HepG2 (cell line): ENCODE data around the gene CTXN1. TPM values are rescaled to one million over a fixed set of nuclear protein-coding genes. Genes with fewer than 3 reads are reported as not detected.

ENCODE experiments used
- CBX5 ChIP-seq: sonication (generic); formaldehyde crosslinking; IDR thresholded peaks from 2 replicates; pipeline ENCODE4 v1.4.0; 2020; ENCODE audit warnings: missing genetic modification reagents, borderline replicate concordance
- CREM ChIP-seq, 2 experiments: sonication (generic) in 1 of 2; formaldehyde crosslinking in 1 of 2; IDR thresholded peaks; 2 replicates each; pipeline versions ENCODE4 v1.4.0 to v1.6.1; 2016 to 2020; ENCODE audit warnings: antibody characterized with exemption in 1 of 2, mild to moderate bottlenecking in 1 of 2, missing genetic modification reagents in 1 of 2
- FOXA3 ChIP-seq: IDR thresholded peaks from 2 replicates; pipeline ENCODE4 v1.6.1; 2016; ENCODE audit warnings: missing genetic modification reagents, missing compliant biosample characterization
- MEIS2 ChIP-seq: sonication (generic); formaldehyde crosslinking; IDR thresholded peaks from 2 replicates; pipeline ENCODE4 v1.9.0; 2021; ENCODE audit warnings: mild to moderate bottlenecking, missing genetic modification reagents
- MLLT10 ChIP-seq: sonication (generic); formaldehyde crosslinking; IDR thresholded peaks from 2 replicates; pipeline ENCODE4 v1.4.0; 2020; ENCODE audit warnings: missing genetic modification reagents
- NR2F6 ChIP-seq, 2 experiments: IDR thresholded peaks; 2 replicates each; pipeline ENCODE4 v1.6.1; 2016; ENCODE audit warnings: antibody characterized with exemption in 1 of 2, mild to moderate bottlenecking in 1 of 2
- NRL ChIP-seq: sonication (generic); formaldehyde crosslinking; IDR thresholded peaks from 2 replicates; pipeline ENCODE4 v1.5.0; 2020; ENCODE audit warnings: missing genetic modification reagents, mild to moderate bottlenecking, moderate library complexity, borderline replicate concordance
- SRF ChIP-seq: IDR thresholded peaks from 2 replicates; pipeline ENCODE4 v1.6.1; 2011; ENCODE audit warnings: mild to moderate bottlenecking, low read depth, low read length, moderate library complexity
- YEATS4 ChIP-seq: sonication (generic); formaldehyde crosslinking; IDR thresholded peaks from 2 replicates; pipeline ENCODE4 v1.4.0; 2020; ENCODE audit warnings: missing genetic modification reagents, borderline replicate concordance
- ZFP1 ChIP-seq: IDR thresholded peaks from 2 replicates; pipeline ENCODE4 v1.6.1; 2016
- ZNF546 ChIP-seq: sonication (generic); formaldehyde crosslinking; conservative IDR thresholded peaks from 2 replicates; pipeline ENCODE4 v1.8.1; 2023; ENCODE audit warnings: mild to moderate bottlenecking, missing genetic modification reagents
- ZNF549 ChIP-seq: sonication (generic); formaldehyde crosslinking; IDR thresholded peaks from 2 replicates; pipeline ENCODE4 v1.5.0; 2020; ENCODE audit warnings: missing genetic modification reagents
- ZNF598 ChIP-seq: sonication (generic); formaldehyde crosslinking; IDR thresholded peaks from 2 replicates; pipeline ENCODE4 v1.5.1; 2020; ENCODE audit warnings: mild to moderate bottlenecking, missing genetic modification reagents, borderline replicate concordance
- ZNF672 ChIP-seq: sonication (generic); formaldehyde crosslinking; IDR thresholded peaks from 2 replicates; pipeline ENCODE4 v1.8.1; 2022; ENCODE audit warnings: missing genetic modification reagents
- ZNF883 ChIP-seq: sonication (generic); formaldehyde crosslinking; IDR thresholded peaks from 2 replicates; pipeline ENCODE4 v1.5.1; 2020; ENCODE audit warnings: mild to moderate bottlenecking, missing genetic modification reagents; ENCODE audit errors: not compliant biosample characterization
- polyA plus RNA-seq, 8 experiments: library from polyadenylated mRNA; depleted of rRNA in 3 of 8; stranded (reverse) in 7 of 8; unstranded in 1 of 8; fragments of >200 nt; fragmentation: Illumina TruSeq in 4 of 8; extraction: Trizol in 4 of 8; gene quantifications; 2 replicates each; pipeline versions ENCODE4 v1.2.1 to v1.2.3, GENCODE V29; 2011 to 2016; ENCODE audit warnings: low read depth in 4 of 8, missing spikeins in 1 of 8, mixed read lengths in 1 of 8; ENCODE audit not compliant: insufficient read depth in 1 of 8
- total RNA-seq, 5 experiments: library from RNA; depleted of rRNA; stranded (reverse); fragments of >200 nt; fragmentation: Illumina TruSeq; extraction: Trizol; gene quantifications; 2 replicates each; pipeline ENCODE4 v1.2.3, GENCODE V29; 2016; ENCODE audit warnings: low read depth in 1 of 5
- TF ChIP-seq, protein P1 (sequence below): sonication (generic); formaldehyde crosslinking; IDR thresholded peaks from 2 replicates; pipeline ENCODE4 v1.9.0; 2021; ENCODE audit warnings: mild to moderate bottlenecking, missing genetic modification reagents
- TF ChIP-seq, protein P2 (sequence below): sonication (generic); formaldehyde crosslinking; IDR thresholded peaks from 2 replicates; pipeline ENCODE4 v1.9.0; 2021; ENCODE audit warnings: missing genetic modification reagents, borderline replicate concordance
- TF ChIP-seq, protein P3 (sequence below): sonication (generic); formaldehyde crosslinking; IDR thresholded peaks from 2 replicates; pipeline ENCODE4 v1.8.0; 2022; ENCODE audit warnings: missing genetic modification reagents, mild to moderate bottlenecking, moderate library complexity, borderline replicate concordance

CTXN1 gene
- total and polyA plus RNA-seq, 2 of the 13 experiments (the other 11 are each of a cell fraction or from before 2014, with no cell fraction given) = 0.11 TPM; not detected in 1

GRCh38 chr19:7918615-7919421 is 7.1 kb downstream of the CTXN1 start (continued):
- TF ChIP-seq, protein P1, sequence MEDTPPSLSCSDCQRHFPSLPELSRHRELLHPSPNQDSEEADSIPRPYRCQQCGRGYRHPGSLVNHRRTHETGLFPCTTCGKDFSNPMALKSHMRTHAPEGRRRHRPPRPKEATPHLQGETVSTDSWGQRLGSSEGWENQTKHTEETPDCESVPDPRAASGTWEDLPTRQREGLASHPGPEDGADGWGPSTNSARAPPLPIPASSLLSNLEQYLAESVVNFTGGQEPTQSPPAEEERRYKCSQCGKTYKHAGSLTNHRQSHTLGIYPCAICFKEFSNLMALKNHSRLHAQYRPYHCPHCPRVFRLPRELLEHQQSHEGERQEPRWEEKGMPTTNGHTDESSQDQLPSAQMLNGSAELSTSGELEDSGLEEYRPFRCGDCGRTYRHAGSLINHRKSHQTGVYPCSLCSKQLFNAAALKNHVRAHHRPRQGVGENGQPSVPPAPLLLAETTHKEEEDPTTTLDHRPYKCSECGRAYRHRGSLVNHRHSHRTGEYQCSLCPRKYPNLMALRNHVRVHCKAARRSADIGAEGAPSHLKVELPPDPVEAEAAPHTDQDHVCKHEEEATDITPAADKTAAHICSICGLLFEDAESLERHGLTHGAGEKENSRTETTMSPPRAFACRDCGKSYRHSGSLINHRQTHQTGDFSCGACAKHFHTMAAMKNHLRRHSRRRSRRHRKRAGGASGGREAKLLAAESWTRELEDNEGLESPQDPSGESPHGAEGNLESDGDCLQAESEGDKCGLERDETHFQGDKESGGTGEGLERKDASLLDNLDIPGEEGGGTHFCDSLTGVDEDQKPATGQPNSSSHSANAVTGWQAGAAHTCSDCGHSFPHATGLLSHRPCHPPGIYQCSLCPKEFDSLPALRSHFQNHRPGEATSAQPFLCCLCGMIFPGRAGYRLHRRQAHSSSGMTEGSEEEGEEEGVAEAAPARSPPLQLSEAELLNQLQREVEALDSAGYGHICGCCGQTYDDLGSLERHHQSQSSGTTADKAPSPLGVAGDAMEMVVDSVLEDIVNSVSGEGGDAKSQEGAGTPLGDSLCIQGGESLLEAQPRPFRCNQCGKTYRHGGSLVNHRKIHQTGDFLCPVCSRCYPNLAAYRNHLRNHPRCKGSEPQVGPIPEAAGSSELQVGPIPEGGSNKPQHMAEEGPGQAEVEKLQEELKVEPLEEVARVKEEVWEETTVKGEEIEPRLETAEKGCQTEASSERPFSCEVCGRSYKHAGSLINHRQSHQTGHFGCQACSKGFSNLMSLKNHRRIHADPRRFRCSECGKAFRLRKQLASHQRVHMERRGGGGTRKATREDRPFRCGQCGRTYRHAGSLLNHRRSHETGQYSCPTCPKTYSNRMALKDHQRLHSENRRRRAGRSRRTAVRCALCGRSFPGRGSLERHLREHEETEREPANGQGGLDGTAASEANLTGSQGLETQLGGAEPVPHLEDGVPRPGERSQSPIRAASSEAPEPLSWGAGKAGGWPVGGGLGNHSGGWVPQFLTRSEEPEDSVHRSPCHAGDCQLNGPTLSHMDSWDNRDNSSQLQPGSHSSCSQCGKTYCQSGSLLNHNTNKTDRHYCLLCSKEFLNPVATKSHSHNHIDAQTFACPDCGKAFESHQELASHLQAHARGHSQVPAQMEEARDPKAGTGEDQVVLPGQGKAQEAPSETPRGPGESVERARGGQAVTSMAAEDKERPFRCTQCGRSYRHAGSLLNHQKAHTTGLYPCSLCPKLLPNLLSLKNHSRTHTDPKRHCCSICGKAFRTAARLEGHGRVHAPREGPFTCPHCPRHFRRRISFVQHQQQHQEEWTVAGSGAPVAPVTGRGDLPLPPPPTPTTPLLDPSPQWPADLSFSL (CRISPR knock-in tag) = no peak
- TF ChIP-seq MLLT10 (CRISPR knock-in tag) (no peak), NRL (CRISPR knock-in tag) (no peak; the same call in 1 of the 2 replicates), ZNF546 (CRISPR knock-in tag) (no peak), SRF (no peak), ZNF672 (CRISPR knock-in tag) (no peak), MEIS2 (no peak), ZNF598 (CRISPR knock-in tag) (no peak), CREM (IDR thresholded peaks at IDR 0.05) (no peak; the same call in 1 of the 2 replicates), CREM (CRISPR knock-in tag; IDR thresholded peaks at IDR 0.05) (no peak), ZFP1 (CRISPR knock-in tag) (0 out of 2 replicates have a peak, but pooled peaks have one; percentile 29), ZNF549 (no peak), ZNF883 (no peak), FOXA3 (0 out of 2 replicates have a peak, but pooled peaks have one; percentile 16), YEATS4 (no peak), CBX5 (CRISPR knock-in tag) (no peak), NR2F6 (IDR thresholded peaks at IDR 0.05) (peak; percentile 89), NR2F6 (CRISPR knock-in tag; IDR thresholded peaks at IDR 0.05) (peak; percentile 93)
- TF ChIP-seq, protein P2, sequence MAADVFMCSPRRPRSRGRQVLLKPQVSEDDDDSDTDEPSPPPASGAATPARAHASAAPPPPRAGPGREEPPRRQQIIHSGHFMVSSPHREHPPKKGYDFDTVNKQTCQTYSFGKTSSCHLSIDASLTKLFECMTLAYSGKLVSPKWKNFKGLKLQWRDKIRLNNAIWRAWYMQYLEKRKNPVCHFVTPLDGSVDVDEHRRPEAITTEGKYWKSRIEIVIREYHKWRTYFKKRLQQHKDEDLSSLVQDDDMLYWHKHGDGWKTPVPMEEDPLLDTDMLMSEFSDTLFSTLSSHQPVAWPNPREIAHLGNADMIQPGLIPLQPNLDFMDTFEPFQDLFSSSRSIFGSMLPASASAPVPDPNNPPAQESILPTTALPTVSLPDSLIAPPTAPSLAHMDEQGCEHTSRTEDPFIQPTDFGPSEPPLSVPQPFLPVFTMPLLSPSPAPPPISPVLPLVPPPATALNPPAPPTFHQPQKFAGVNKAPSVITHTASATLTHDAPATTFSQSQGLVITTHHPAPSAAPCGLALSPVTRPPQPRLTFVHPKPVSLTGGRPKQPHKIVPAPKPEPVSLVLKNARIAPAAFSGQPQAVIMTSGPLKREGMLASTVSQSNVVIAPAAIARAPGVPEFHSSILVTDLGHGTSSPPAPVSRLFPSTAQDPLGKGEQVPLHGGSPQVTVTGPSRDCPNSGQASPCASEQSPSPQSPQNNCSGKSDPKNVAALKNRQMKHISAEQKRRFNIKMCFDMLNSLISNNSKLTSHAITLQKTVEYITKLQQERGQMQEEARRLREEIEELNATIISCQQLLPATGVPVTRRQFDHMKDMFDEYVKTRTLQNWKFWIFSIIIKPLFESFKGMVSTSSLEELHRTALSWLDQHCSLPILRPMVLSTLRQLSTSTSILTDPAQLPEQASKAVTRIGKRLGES (CRISPR knock-in tag) = no peak
- TF ChIP-seq, protein P3, sequence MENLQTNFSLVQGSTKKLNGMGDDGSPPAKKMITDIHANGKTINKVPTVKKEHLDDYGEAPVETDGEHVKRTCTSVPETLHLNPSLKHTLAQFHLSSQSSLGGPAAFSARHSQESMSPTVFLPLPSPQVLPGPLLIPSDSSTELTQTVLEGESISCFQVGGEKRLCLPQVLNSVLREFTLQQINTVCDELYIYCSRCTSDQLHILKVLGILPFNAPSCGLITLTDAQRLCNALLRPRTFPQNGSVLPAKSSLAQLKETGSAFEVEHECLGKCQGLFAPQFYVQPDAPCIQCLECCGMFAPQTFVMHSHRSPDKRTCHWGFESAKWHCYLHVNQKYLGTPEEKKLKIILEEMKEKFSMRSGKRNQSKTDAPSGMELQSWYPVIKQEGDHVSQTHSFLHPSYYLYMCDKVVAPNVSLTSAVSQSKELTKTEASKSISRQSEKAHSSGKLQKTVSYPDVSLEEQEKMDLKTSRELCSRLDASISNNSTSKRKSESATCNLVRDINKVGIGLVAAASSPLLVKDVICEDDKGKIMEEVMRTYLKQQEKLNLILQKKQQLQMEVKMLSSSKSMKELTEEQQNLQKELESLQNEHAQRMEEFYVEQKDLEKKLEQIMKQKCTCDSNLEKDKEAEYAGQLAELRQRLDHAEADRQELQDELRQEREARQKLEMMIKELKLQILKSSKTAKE = no peak
